Measurements from ENCODE around the gene CPD.

Gene CPD

GRCh38 chr17:30352240-30352814, 26.4 kb upstream of the CPD start:
- DNase-seq = no peak

DNA sequence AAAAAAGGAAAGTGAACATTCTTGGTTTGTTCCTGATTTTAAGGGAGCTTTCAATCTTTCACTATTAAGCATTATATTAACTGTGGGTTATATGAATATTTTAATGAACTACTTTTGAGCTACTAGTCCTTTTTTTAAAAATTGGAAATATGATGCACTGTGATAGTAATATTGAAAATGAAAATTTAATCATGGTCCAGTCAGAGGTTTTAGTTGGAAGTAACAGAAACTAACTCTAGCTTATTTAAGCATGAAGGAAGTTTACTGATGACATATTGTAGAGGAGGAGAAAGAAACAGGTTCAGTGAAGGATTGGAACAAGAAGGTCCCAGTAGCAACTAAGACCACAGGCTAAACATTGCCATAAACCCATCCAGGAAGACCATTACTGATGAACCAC, 24.0 kb upstream of the CPD start:
- no peak for DNase-seq

DNA sequence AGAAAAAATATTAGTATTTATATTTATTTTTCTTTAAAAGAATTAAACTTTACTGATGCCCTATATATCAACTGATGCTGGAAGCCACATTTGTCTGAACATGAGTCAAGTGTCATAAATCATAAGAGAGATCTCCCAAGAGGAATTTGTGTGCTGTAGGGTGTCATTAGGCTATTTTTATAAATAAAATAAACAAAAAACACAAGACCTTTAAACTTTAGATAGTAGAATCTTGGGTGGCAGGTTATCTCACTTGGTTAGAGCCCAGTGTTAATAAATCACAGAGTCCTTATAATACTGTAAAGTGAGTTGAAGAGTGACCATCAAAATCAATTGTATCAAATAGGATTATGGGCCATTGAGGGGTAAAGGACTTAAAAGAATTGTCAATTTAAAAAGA, 21.3 kb upstream of the CPD start:
- no peak for DNase-seq

- DNase-seq = no peak
Observed at GRCh38 chr17:30358055-30358760, 20.5 kb upstream of the CPD start.

- no peak for DNase-seq
Observed at GRCh38 chr17:30360086-30360808, 18.5 kb upstream of the CPD start.

GRCh38 chr17:30361766-30362279, 16.9 kb upstream of the CPD start:
- no peak for DNase-seq

GRCh38 chr17:30363715-30364202, 15.0 kb upstream of the CPD start:
- DNase-seq = no peak

DNA sequence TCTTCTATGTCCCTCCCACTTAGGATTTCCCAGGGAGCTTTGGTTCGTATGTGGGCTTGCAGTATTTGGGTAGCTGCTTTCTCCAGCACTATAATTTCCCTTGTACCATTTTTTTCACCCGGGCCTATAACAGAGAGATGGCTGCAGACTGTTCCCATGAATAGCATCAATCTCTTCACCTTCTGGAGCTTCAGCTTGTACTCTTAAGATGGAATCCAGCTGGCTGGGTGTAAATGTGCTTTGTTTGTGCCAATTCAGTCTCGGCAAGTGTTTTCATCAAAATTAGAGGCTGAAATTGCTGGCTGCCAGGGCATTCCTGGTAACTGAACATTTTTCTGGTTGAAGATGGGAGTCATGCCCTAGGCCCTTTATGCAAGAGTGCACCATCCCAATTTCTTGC, 12.2 kb upstream of the CPD start:
- DNase-seq = no peak

- DNase-seq = peak in 2 of 56 donors; percentile 7 to 9
Observed at GRCh38 chr17:30368912-30369720, 9.6 kb upstream of the CPD start.

- no peak for DNase-seq
Observed at GRCh38 chr17:30369995-30370394, 8.7 kb upstream of the CPD start.

DNA sequence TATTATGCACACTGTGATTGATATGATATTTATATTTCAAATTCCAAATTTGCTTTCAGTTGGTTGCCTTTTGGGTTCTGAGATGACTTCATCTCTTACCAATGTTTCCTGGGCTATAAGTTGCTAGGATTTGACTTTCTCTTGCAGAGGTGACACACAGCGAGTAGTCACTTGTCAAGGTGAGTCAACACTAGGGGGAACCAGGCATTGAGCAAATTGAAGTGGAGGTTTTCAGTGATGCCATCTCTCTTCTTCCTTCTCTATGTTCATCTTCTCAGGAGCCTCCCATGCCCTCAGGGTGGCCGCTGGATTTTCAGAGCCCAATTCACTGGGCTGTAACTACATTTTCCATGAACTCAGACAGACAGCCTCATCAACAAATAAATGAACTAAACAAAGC, 6.0 kb upstream of the CPD start:
- DNase-seq = no peak

- no peak for DNase-seq
Observed at GRCh38 chr17:30375661-30376060, 3.1 kb upstream of the CPD start.

GRCh38 chr17:30376621-30377452, 1.9 kb upstream of the CPD start:
- DNase-seq = peak in 21 of 56 donors; percentile 4 to 66 (median 32)

DNA sequence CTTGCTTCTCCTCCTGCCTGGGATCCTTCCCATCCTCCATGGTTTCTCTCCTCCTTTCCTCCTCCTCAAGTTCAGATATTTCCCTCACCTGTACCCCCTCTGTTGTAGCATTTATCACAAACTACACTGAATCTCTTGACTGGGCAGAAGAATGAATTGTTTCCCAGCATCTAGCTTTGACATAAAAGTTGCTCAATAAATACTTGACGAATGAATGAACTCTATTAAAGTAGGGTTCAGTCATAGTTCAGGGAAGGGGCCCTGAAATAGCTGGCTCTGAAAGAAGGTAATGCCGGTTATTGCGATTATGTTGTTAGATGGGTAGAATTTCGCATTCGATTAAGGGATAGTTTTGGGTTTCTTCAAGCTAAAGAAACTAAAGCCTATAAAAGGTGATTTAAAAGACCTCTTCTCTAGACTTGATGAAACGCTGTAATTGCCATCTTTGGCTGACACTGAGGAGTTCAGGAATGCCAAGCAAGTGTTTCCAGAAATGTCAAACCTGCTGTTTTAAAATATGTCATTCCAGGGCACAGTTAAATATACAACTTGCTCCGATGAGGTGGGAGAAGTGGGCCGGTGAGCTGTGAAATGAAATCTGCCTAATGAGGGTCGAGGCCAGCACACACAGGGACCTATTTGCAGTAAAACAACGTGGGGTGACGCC, 1.0 kb upstream of the CPD start:
- no peak for DNase-seq

DNA sequence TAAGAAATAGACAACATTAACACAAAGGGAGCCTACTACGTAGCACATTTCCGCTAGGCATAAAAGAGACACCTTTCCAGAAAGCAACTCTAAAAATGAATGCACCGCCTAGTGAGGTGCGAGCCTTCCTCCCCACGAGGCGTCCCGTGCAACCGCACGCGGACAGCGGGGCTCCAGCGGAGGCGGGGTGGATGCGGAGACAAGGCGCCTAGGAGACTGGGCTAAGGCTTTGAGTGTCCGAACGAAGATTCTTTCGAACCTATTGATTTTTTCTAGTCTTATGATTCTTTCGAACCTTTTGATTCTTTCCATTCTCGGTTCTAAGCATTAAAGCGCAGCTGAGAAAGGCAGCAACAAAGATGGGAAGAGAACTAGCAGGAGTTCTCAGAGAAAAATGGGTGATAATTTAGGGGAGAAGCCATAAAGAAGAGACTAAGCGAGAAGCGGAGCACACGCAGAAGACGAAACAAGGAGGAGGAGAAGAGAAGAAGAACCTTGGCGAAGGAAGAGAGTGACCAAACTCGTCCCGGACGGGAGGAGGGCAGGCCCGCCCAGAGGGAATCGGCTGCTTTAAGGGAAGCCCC, 394 bp upstream of the CPD start:
- peak in 11 of 56 donors; percentile 10 to 54 (median 25) for DNase-seq

DNA sequence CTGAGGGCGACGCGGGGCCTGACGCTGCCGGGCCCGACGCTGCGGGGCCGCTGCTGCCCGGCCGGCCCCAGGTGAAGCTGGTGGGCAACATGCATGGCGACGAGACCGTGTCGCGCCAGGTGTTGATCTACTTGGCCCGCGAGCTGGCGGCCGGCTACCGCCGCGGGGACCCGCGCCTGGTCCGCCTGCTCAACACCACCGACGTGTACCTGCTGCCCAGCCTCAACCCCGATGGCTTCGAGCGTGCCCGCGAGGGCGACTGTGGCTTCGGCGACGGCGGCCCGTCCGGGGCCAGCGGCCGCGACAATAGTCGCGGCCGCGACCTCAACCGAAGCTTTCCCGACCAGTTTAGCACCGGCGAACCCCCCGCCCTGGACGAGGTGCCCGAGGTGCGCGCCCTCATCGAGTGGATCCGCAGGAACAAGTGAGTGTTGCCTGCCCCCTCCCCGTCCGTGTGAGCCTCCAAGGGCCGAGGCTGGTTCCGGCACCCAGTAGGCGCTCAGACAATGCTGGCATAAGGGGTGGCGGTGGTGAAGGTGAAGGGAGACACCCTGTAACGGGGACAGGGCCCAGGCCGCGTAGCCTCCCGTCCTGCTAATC, 676 bp downstream of the CPD start:
- peak in 7 of 56 donors; percentile 27 to 58 (median 34) for DNase-seq

DNA sequence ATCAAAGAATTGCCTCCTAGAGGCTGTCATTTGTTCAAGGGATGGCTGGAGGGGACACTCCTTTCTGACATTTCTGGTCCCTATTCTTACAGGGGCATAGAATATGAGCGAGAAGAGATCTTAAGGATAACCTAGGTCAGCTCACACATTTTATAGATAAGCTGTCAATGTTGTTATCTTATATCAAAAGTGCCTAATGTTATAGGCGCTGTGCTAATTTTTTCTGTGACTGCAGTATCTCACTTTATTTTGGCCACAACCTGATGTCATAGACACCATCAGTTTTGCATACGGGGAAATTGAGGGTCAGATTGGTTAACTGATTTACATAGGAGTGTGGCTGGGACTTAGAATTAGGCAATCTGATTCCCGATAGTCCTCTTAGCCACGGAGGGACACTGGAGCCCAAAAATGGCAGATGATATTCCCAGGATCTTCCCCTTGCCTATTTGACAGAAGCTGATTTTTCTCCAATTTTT, 1.2 kb downstream of the CPD start:
- DNase-seq = no peak

DNA sequence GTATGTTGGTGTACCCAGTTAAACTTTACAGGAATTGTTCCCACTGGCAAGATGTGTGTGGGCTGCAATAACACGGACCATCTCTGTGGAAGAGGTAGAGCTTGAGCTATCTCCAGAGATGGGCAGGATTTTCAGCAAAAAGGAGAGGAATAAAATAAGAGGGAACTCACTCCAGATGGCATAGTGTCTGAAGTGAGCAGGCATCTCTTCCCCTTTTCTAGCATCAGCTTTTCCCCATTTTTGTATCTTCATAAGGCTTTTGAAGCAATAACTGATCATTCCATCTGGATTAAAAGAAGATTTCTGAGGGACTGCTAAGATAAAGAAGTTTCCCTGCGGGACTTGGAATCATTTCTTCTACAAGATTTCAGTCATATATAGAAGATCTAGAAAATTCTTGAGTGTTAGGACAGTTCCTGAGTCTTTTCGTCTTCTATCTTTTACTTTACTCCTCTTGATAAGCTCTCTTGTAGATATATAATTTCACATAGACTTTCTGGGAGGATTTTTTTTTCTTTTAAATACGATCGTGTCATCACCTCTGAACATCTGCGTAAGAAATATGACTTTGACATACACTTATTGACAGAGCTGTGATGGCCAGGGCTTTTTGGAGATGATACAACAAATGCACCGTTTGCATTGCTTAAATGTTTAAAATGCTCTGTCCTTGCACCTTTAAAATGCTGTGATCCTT, 2.1 kb downstream of the CPD start:
- no peak for DNase-seq
